DMS153 treated with DMSO at 0.1 percent for 48 hours (cell line): ENCODE measurements around the gene CASZ1.

ENCODE experiments used
- DNase-seq: peaks from one replicate; lab custom pipeline; 2025; ENCODE audit not compliant: unreplicated experiment; lab: John Stamatoyannopoulos, UW

The CASZ1 gene

DNA sequence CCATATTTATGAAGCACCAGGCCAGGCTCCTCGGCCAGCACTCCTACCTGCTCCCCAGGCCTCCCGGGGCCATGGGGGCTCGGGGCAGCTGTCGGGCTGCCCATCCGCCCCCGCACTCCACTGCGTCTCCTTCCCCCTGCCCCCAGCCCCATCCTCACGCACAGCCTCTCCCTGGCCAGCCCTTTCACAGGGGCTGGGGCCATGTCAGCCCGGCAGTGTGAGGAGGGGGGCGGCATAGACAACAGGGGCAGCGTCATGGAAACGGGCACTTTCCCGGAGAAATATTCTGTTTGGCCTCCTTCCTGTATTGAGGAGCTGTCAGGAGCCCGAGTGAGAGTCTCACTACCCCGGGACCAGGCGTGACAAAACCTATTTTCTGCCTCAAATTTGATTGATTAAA lies 87.3 kb downstream of the CASZ1 start:
- no peak for DNase-seq

- no peak for DNase-seq
These were observed 87.7 kb downstream of the CASZ1 start for GRCh38 chr1:10708757-10709156.

DNA sequence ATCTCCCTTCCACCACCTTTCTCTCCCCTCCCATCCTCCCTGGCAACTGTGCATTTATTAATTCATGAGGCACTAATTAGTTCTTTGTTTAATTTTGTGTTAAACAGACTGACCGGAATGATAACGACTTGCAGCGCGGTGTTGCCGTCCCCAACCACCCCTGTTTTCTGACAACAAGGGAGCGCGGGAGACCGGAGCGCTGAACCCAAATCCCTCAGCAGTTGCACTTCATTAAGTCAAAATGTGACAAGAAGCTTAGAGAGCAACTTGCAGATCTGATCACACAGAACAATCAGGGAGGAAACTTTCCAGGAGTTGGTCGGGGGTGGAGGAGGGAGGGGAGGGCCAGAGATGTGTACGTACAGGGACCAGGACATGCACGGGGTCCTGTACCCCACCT lies 89.2 kb downstream of the CASZ1 start:
- no peak for DNase-seq

DNA sequence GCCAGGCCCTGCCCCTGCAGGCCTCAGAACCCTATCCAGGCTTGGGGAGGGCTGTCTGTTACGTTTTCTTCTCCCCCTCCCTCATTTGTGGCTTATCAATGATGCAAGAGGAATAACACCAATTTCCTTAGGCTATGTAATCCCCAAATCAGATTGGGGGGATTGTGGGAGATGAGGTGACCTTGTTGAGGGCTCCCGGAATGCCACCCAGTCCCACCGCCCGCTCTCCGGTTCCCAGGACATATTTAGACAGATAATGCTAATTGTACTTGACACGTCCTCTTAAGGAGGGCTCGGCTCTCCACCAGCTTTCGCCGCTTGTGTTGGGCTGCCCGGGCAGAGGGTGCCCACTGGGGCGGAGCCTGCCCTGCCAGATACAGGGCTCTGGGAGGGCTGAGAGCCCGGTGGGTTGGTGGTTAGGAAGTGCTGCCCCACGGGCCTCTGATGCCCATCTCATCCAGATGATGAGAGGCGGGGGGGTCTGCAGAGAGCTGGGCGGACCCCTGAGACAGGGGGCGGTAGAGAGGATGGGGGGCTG lies 90.0 kb downstream of the CASZ1 start:
- no peak for DNase-seq

GRCh38 chr1:10705953-10706352 lies 90.5 kb downstream of the CASZ1 start:
- no peak for DNase-seq

DNA sequence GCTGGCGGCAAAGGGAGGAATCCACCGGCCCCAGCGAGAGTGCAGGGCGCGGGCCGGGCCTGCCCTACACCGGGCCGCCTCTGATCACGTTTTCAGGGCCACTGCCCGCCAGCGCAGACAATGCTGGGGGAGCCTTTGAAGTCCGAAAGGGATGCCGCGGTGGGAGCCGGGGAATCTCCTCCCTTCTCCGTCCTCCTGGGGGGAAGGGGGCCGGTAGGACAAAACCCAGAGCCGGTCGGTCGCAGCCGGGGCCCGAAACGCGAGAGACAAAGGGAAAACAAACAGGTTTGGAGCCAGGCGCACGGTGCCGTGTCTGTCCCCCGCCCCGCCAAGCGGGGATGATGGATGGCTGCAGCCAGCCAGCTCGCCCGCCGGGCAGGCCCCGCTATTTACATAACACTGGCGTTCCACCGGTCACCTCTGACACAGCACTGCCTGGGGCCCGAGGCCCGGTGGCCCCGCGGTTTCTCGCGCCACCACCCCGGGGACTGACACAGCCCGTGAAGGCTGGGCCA lies 92.0 kb downstream of the CASZ1 start:
- DNase-seq: no peak

DNA sequence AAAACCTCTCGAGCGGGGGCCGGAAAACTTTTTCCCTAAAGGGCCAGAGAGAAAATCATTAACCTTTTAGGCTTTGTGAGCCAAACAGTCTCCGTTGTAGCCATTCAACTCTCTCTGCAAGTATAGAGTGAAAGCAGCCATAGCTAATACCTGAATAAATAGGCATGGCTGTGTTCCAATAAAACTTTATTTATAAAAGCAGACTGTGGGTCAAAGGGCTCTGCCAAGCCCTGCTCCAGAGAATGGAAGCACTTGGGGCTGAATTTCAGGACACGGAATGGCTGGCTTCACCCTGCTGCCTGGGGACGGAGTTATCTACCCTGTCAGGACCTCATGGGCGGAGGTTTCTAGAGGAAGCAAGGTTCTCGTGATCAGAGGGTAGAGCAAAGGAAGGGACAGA lies 92.7 kb downstream of the CASZ1 start:
- no peak for DNase-seq

GRCh38 chr1:10701145-10701544 lies 95.3 kb downstream of the CASZ1 start:
- no peak for DNase-seq

DNA sequence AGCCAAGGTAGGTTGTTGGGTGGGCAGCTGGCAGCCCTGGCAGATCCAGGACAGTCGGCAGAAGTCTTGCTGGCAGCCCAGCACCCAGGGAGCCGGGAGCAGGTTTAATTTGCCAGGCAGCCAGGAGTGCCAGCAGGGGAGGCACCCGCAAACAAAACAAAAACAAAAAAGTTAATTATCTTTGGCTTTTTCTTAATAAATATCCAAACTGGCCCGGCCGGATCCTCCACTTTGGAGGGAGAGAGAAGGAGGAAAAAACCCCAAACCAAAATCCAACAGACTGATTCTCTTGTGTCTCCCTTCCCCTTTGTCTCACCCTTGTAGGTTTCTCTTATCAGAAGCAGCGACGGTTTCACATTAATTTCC lies 97.0 kb downstream of the CASZ1 start:
- DNase-seq: no peak

DNA sequence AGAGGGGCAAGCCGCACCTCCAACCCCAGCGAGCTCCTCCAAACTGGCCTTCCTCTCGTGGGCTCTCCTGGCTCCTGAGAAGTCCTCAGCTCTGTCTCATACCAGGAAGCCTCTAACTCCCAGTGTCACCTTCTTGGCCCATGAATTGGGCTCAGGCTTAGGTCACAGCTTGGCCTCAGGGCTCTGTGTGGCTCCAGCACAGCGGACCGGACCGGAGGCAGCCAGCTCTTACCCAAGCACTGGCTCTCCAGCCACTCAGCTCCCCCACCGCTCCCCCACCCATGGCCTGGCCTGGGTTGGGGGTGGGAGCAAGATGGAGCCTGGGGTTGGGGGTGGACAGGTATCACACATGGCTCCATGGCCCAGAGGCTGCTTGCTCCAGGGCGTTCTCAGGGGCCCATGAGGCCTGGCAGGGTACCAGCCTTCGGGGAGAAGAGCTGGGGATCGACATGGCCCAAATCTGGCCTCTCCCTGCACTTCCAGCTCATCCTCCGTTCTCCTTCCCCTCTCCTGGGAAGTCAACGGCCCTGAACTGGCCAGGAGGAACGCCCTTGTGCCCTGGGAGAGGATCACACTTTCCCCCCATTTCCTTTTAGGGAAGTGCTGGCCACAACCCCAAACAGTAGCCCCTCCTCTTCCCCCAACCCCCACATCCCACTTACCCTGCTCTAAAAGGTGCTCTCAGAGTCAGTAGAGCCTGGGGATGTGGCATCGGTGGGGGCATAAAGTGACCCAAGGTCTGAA lies 97.5 kb downstream of the CASZ1 start:
- no peak for DNase-seq

DNA sequence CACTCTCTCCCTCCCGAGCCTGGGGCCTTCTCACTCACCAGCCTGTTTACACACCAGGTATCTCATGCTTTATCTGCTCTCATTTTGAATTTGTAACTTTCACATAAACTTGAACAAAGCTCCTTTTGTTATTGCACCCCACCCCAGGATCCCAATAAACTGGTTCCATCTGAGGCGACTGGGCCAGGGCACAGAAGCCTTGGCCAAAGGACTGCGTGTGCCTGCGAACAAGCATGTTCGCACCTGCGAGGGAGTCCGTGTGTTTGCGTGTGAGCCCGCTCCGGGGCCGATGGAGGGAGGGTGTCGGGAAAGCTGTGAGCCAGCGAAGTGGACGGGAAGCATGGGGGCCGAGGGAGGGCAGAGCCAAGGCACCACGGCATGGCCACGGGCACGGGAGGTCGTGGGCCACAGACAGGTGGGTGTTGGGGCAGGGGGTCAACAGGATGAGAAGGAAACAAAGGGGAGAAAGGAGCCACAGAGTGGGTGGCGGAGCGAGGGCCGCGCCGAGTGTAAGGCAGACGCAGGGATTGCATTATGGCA lies 98.8 kb downstream of the CASZ1 start:
- no peak for DNase-seq

DNA sequence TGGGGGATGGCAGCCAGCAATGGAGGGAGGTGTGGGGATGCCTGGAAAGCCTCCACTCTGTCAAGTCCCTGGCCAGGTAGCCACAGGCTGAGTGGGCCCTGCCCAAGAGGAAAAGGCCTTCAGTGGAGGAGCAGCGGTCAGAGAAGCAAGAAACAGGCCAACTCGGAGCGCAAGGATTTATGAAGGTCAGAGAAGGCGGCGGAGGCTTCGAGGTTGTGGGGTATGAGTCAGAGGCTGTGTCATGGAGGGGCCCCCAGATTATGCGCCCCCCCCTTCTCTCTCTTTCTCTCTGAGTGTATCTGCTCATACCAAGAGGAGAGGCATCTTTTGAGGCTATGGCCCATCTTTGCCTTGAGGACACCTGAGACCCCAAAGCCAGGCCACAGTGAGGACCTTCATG lies 99.5 kb downstream of the CASZ1 start:
- no peak for DNase-seq

DNA sequence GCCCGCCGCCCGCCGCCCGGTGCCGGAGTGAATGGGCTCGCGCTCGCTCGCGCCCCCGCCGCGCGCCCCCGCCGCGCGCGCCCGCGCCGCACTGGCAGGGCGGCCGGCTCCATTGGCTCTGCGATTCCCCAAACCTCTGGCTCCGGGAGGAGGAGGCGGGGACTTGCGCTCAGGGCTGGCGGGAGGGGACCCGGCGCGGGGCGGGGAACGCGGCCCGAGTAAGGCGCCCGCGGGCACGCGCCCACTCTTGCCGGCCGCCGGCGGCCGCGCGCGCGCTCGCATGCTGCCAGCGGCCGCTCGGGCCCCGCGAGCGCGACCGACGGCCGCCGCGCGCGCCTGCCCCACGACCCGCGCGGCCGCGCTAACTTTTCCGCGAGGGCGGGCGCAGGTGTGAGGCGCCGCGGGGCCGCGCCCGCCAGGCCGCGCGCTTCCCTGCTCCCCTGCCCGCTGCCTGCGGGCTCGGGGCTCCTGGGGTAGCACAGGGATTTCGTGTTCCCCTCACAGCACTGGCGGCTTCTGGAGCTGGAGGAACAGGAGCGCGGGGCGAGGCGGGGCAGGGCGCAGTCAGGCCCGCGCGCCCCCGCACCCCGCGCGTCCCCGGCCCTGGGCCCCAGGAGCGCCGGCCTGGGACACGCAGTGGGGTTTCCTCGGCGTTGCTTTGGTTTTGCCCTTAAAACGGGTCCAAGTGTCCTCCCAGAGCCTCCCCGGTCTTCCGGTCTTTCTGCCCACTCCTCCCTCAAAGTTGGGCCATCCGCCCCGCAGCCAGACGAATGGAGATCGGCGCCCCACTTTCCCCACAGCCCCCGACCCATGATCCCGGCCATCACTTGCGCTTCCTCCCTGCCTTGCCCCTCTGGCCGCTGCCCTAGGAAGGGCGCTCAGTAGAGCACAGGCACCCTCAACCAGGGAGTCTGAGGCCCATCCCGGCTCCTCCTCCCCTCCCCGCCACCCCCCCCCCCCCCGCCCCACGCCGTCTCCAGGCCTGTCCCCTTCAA lies 101.5 kb downstream of the CASZ1 start:
- peak; percentile 87 for DNase-seq

DNA sequence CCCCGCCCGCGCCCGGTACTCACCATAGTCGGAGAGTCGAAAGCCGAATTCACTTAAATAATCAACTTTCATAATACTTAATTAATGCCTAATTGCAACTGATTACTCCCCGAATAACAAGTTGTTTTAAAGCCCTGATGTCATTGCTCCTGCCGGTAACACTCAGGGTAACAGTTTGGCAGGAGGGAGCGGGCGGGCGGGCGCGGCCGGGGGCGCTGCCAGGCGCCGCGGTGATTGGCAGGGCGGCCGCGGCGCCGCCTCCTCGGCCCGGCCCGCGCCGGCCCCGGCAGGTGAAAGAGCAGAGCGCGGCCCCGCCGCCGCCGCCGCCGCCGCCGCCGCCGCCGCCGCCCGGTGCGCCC lies 102.2 kb downstream of the CASZ1 start:
- DNase-seq: peak; percentile 86

DNA sequence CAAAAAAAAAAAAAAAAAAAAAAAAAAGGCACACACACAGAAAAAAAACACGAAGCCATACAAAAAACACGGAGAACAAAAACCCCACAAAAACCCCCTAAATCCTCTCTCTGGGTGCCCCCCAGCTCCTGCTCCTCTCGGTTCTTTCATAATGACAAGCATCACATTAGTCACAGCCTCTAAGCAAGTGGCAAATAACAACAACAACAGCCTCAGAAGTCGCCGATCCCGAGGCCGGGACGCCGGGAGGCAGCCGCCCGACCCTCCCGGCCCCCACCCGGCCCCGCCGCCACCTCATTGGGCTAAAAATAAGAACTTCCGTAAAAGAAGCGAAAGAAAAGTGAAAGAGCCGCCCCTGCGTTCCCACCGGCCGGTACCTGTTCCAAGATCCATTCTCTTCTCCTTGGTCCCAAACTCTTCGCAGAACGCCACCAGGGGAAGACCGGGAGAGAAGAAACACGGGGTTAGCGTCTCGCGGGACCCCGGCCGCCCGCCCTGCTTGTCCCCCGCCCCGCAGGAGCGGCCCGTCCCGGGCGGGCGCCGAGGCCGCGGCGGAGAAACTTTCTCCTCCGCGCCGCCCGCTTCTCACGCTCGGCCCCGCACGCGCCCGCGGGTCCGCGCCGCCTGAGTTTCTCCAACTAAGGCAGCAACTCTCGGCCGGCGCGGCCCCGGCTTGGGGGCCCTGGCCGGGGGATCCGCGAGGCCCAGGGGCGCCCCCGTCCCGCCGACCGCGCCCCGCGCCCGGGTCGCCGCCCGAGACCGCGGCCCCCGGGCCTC lies 102.8 kb downstream of the CASZ1 start:
- DNase-seq: no peak

DNA sequence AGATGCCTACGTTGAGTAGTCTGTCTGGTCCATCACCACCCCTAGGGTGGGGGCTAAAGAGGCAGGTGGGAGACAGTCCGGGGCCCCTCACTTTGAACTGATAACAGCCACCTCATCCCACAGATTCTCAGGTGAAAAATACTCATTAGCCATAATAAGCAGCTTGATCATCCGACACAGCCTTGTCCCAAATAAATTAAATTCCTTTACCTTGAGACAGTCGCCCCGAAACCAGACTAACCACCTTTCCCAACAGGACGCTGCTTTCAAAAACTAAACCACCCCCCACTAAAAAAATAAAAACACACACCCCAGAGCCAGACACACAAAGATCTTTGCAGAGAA lies 103.3 kb downstream of the CASZ1 start:
- no peak for DNase-seq

GRCh38 chr1:10692401-10693021 lies 103.9 kb downstream of the CASZ1 start:
- DNase-seq: peak; percentile 60

DNA sequence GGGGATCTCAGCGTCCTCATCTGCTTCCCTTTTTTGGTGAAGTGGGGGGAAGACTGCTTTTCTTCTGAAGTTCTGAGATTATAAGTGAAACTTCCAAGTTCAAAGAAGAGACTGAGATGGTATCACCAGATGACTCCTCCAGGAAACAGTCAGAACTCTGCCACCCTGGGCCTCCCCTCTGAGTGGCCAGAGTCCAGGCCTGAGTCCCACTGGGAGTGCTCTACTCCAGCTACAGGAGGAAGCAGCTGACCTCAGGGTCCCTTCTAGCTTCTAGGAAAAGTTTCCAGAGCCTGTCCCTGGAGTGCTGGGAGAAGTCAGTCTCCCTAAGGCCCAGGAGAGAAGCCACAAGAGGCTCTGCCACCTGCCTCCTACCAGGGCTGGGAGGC lies 104.7 kb downstream of the CASZ1 start:
- DNase-seq: no peak

GRCh38 chr1:10691075-10691739 lies 105.2 kb downstream of the CASZ1 start:
- no peak for DNase-seq

DNA sequence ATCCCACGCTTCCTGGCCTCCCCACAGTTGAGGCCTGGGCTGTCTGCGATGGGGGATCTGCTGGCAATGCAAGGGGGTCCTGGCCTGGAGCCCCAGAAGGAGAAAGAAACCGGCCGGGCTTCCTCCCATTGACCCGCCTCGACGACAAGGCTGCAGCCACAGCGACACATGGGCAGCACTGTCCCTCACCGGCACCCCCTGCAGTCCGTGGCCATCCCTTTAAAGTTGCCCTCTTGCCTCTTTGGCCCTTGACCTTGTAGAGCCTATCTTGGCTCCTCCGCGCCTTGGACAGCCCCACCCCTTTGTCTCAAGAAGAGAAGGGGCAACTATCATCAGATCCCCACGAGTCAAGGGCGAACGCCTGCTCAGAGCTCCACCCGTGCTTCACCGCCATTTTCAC lies 106.0 kb downstream of the CASZ1 start:
- no peak for DNase-seq
